MM.1S (cell line): Measurements from ENCODE around the gene USB1.

Experiments
- EZH2 ChIP-seq: fragments of 300-600 bp; sonication (generic); optimal IDR thresholded peaks from 2 replicates; pipeline ENCODE3; 2017; ENCODE audit warnings: low read depth, mild to moderate bottlenecking, antibody characterized with exemption, low read length, mixed read lengths
- EZH2phosphoT487 ChIP-seq: fragments of 300-600 bp; sonication (generic); IDR thresholded peaks from 2 replicates; pipeline ENCODE4 v1.6.1; 2018; ENCODE audit warnings: antibody characterized with exemption, low read length
- TF ChIP-seq, protein P1 (sequence below): fragments of 300-600 bp; sonication (generic); IDR thresholded peaks from 2 replicates; pipeline ENCODE4 v1.5.1; 2016; ENCODE audit warnings: antibody characterized with exemption, low read length, mixed read lengths

DNA sequence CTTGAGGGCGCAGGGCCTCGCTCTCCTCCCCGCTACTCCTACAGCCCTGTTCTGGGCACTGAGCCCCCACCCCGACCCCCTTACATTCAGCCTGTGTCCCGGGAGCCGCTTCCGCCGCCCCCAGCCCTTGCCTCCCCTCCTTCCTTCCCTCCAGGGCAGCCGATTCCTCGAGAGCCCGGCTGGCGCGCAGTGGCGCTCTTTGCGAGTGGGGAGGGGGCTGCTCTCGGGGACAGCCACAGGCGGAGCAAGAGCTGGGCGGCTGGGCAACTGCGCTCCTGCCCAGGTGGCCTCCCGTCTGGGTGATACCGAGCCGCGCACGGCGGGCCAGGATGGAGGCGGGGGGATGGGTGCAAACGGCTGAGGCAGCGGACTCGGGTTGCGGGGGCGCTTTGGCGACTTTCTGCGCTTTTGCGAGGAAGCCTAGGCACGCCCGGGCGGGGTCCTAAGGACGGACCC lies 25.5 kb downstream of the USB1 start:
- TF ChIP-seq, protein P1, sequence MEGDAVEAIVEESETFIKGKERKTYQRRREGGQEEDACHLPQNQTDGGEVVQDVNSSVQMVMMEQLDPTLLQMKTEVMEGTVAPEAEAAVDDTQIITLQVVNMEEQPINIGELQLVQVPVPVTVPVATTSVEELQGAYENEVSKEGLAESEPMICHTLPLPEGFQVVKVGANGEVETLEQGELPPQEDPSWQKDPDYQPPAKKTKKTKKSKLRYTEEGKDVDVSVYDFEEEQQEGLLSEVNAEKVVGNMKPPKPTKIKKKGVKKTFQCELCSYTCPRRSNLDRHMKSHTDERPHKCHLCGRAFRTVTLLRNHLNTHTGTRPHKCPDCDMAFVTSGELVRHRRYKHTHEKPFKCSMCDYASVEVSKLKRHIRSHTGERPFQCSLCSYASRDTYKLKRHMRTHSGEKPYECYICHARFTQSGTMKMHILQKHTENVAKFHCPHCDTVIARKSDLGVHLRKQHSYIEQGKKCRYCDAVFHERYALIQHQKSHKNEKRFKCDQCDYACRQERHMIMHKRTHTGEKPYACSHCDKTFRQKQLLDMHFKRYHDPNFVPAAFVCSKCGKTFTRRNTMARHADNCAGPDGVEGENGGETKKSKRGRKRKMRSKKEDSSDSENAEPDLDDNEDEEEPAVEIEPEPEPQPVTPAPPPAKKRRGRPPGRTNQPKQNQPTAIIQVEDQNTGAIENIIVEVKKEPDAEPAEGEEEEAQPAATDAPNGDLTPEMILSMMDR, result no peak
- TF ChIP-seq EZH2 (no peak), EZH2phosphoT487 (no peak)
